Caco-2 (cell line): ENCODE results near the gene SORCS2. TPM values are rescaled to one million over a fixed set of nuclear protein-coding genes. Genes with fewer than 3 reads are reported as not detected.

Experiments
- BruUV-seq: library from RNA; stranded (reverse); fragments of 400-500 nt; replicated peaks from 2 replicates; lab custom pipeline; 2021; lab: Mats Ljungman, UMichigan
- CTCF ChIA-PET: fragments of 300-600 bp; sonication (Branson Sonifier 250); formaldehyde crosslinking; loops from one replicate; lab custom pipeline; 2022; ENCODE audit warnings: antibody characterized with exemption; lab: Charles Lee
- POLR2A ChIA-PET: fragments of 300-600 bp; sonication (Branson Sonifier 250); formaldehyde crosslinking; loops from one replicate; lab custom pipeline; 2022; ENCODE audit warnings: antibody characterized with exemption; lab: Charles Lee
- DNase-seq, 2 experiments: peaks; one replicate each; pipeline versions ENCODE4 v3.0.0 to v3.0.0-alpha.2; 2020 to 2022
- H3K27me3 ChIP-seq: replicated peaks from 2 replicates; pipeline ENCODE4 v1.6.0; 2011; ENCODE audit warnings: low read length; ENCODE audit not compliant: control insufficient read depth, insufficient read depth
- H3K36me3 ChIP-seq: 2 replicates; pipeline ENCODE4 v1.5.1; 2011; ENCODE audit warnings: low read length; ENCODE audit not compliant: control insufficient read depth, insufficient read depth
- H3K4me1 ChIP-seq: fragments of 250-450 bp; sonication (Bioruptor Pico); 2 replicates; pipeline ENCODE4 v1.5.1; 2020; ENCODE audit warnings: mild to moderate bottlenecking
- H3K4me3 ChIP-seq: 2 replicates; pipeline ENCODE4 v1.5.1; 2011; ENCODE audit warnings: low read depth, mild to moderate bottlenecking, control low read depth, low read length
- H3K9me3 ChIP-seq: fragments of 250-450 bp; sonication (Bioruptor Pico); 2 replicates; pipeline ENCODE4 v1.5.1; 2020; ENCODE audit warnings: mild to moderate bottlenecking, moderate library complexity
- H3K27ac Mint-ChIP-seq: one replicate; pipeline ENCODE4 v1.8.0; 2022; ENCODE audit warnings: mixed read lengths; ENCODE audit not compliant: unreplicated experiment
- H3K27me3 Mint-ChIP-seq: one replicate; pipeline ENCODE4 v1.8.0; 2022; ENCODE audit warnings: mixed read lengths; ENCODE audit not compliant: insufficient read depth, unreplicated experiment
- H3K36me3 Mint-ChIP-seq: one replicate; pipeline ENCODE4 v1.8.0; 2022; ENCODE audit warnings: mild to moderate bottlenecking, mixed read lengths; ENCODE audit not compliant: insufficient read depth, unreplicated experiment
- H3K4me1 Mint-ChIP-seq: one replicate; pipeline ENCODE4 v1.8.0; 2022; ENCODE audit warnings: low read depth, mixed read lengths; ENCODE audit not compliant: unreplicated experiment
- H3K4me3 Mint-ChIP-seq: one replicate; pipeline ENCODE4 v1.8.0; 2022; ENCODE audit warnings: mild to moderate bottlenecking, moderate library complexity, mixed read lengths; ENCODE audit not compliant: unreplicated experiment
- H3K9me3 Mint-ChIP-seq: one replicate; pipeline ENCODE4 v1.8.0; 2022; ENCODE audit warnings: mixed read lengths; ENCODE audit not compliant: unreplicated experiment
- intact Hi-C: fragments of 100-400 bp; cut with micrococcal nuclease; formaldehyde crosslinking; loops from one replicate; pipeline ENCODE4 v1.10.0; 2022; ENCODE audit not compliant: unreplicated experiment
- total RNA-seq: library from RNA; stranded (reverse); gene quantifications from 2 replicates; pipeline ENCODE4 v1.2.3, GENCODE V29; 2022
- TF ChIP-seq, protein P1 (sequence below), 2 experiments: fragments of 200-600 bp in 1 of 2; IDR thresholded peaks; 1 replicate in 1 of 2; 2 replicates in 1 of 2; pipeline versions ENCODE4 v1.5.1 to v1.8.0; 2011 to 2022; ENCODE audit warnings: antibody characterized with exemption in 1 of 2, control low read depth in 1 of 2, inconsistent platforms in 1 of 2, low read depth in 1 of 2, low read length in 1 of 2, mild to moderate bottlenecking in 1 of 2, moderate library complexity in 1 of 2; ENCODE audit not compliant: insufficient read depth in 1 of 2, severe bottlenecking in 1 of 2, unreplicated experiment in 1 of 2

Gene SORCS2
- total RNA-seq, 1 experiment from 2014 or later, result 1.6 TPM

GRCh38 chr4:7375427-7375826, 183.1 kb downstream of the SORCS2 start:
- H3K4me1 Mint-ChIP-seq, result no peaks in the 10 kb centered on the region
- peaks cover 6% of the 10 kb centered on the region; the same call in 1 of the 2 replicates for H3K9me3 ChIP-seq
- TF ChIP-seq, protein P1, sequence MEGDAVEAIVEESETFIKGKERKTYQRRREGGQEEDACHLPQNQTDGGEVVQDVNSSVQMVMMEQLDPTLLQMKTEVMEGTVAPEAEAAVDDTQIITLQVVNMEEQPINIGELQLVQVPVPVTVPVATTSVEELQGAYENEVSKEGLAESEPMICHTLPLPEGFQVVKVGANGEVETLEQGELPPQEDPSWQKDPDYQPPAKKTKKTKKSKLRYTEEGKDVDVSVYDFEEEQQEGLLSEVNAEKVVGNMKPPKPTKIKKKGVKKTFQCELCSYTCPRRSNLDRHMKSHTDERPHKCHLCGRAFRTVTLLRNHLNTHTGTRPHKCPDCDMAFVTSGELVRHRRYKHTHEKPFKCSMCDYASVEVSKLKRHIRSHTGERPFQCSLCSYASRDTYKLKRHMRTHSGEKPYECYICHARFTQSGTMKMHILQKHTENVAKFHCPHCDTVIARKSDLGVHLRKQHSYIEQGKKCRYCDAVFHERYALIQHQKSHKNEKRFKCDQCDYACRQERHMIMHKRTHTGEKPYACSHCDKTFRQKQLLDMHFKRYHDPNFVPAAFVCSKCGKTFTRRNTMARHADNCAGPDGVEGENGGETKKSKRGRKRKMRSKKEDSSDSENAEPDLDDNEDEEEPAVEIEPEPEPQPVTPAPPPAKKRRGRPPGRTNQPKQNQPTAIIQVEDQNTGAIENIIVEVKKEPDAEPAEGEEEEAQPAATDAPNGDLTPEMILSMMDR (IDR thresholded peaks at IDR 0.05; ENCODE audit: insufficient read depth in 1 of 2, low read depth in 1 of 2, low read length in 1 of 2, severe bottlenecking in 1 of 2, unreplicated experiment in 1 of 2), result no peak
- H3K4me1 ChIP-seq, result no peaks in the 10 kb centered on the region
- H3K27ac Mint-ChIP-seq, result no peak overlapping the region
- no peak for DNase-seq
- CTCF ChIA-PET, result no interaction called here
- no peak overlapping the region for H3K4me3 Mint-ChIP-seq
- H3K9me3 Mint-ChIP-seq, result no peaks in the 10 kb centered on the region
- H3K36me3 ChIP-seq, result no peaks in the 10 kb centered on the region
- BruUV-seq, result no TSS peak
- H3K36me3 Mint-ChIP-seq, result no peaks in the 10 kb centered on the region
- H3K4me3 ChIP-seq, result no peak overlapping the region
- no peaks in the 10 kb centered on the region for H3K27me3 Mint-ChIP-seq
- POLR2A ChIA-PET, result no interaction called here
- no peaks in the 10 kb centered on the region for H3K27me3 ChIP-seq
- intact Hi-C loops, result no loop called here

DNA sequence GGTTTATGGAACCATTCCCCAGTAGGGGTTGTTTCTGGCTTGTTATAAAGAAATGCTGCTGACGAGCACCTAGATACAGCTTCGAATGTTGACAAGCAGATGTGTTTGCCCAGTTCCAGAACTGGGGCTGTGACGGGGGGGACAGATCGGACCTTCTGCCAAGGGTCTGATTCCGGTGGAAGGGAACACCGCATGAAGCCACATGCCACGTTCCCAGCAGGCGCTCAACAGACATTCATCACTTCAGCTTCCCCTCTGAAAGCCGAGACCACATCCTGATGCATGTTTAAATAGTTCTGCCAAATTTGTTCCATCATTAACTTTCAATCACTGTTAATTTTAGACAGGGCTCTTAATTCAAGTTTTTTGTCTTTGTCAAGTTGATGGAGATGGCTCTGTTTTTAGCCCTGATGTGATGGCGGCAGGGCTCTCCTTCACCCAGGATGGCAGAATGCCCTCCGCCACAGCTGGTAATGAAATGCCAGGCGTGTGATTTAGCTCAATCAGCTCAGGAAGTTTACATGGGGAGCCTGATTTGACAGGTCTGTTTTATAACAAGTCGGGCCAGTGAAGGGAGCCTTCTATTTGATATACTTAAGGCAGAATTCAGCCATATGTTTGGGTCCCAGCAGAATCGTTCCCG, 185.0 kb downstream of the SORCS2 start:
- no peaks in the 10 kb centered on the region for H3K27me3 ChIP-seq
- no peaks in the 10 kb centered on the region for H3K4me1 ChIP-seq
- intact Hi-C loops, result no loop called here
- POLR2A ChIA-PET, result no interaction called here
- BruUV-seq, result no TSS peak
- Mint-ChIP-seq H3K4me3 (no peak overlapping the region), H3K27me3 (no peaks in the 10 kb centered on the region), H3K27ac (no peak overlapping the region), H3K36me3 (no peaks in the 10 kb centered on the region), H3K4me1 (no peaks in the 10 kb centered on the region), H3K9me3 (no peaks in the 10 kb centered on the region)
- DNase-seq, result no peak
- no peaks in the 10 kb centered on the region for H3K36me3 ChIP-seq
- no peak overlapping the region for H3K4me3 ChIP-seq
- H3K9me3 ChIP-seq, result peaks cover 6% of the 10 kb centered on the region; the same call in 1 of the 2 replicates
- CTCF ChIA-PET, result no interaction called here
- TF ChIP-seq, protein P1 (IDR thresholded peaks at IDR 0.05; ENCODE audit: insufficient read depth in 1 of 2, low read depth in 1 of 2, low read length in 1 of 2, severe bottlenecking in 1 of 2, unreplicated experiment in 1 of 2), result no peak

DNA sequence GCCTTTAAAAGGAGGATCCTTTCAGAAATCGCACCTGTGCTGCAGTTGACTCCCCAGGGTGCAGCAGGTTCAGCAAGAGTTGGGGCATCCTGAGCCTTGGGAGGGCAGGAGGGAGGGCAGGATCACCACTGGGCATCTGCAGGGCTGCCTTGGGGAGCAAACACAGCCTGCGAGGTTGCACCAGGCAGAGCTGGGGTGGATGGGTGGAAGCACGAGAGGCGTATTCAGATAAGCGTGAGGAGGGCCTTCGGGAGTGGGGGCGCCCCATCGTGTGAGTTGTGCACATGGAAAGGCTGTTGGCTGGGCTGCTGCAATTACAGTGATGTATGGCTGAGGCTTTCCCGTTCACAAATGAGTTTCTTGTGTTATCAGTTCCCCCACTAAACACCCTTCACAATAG, 186.8 kb downstream of the SORCS2 start:
- intact Hi-C loops, result no loop called here
- Mint-ChIP-seq H3K4me3 (no peak overlapping the region), H3K27ac (no peak overlapping the region), H3K9me3 (no peaks in the 10 kb centered on the region), H3K36me3 (no peaks in the 10 kb centered on the region), H3K4me1 (no peaks in the 10 kb centered on the region), H3K27me3 (no peaks in the 10 kb centered on the region)
- ChIA-PET POLR2A (no interaction called here), CTCF (no interaction called here)
- H3K9me3 ChIP-seq, result peaks cover 6% of the 10 kb centered on the region; the same call in 1 of the 2 replicates
- no peaks in the 10 kb centered on the region for H3K4me1 ChIP-seq
- DNase-seq, result no peak
- TF ChIP-seq, protein P1 (IDR thresholded peaks at IDR 0.05; ENCODE audit: insufficient read depth in 1 of 2, low read depth in 1 of 2, low read length in 1 of 2, severe bottlenecking in 1 of 2, unreplicated experiment in 1 of 2), result no peak
- H3K36me3 ChIP-seq, result no peaks in the 10 kb centered on the region
- no peak overlapping the region for H3K4me3 ChIP-seq
- no TSS peak for BruUV-seq
- H3K27me3 ChIP-seq, result no peaks in the 10 kb centered on the region
